ENCODE results near the gene OBP2A. TPM values are rescaled to one million over a fixed set of nuclear protein-coding genes. Genes with fewer than 3 reads are reported as not detected.

The OBP2A gene
- polyA plus RNA-seq, 4 donors: 0.09 TPM; not detected in 3

- no peaks in the 10 kb centered on the region for H3K9me3 ChIP-seq (ENCODE audit: control insufficient read depth in 2 of 2, insufficient read depth in 1 of 2, low read depth in 1 of 2, low read length in 1 of 2)
- H3K36me3 ChIP-seq (ENCODE audit: control insufficient read depth in 3 of 3, insufficient read depth in 2 of 3, low read depth in 1 of 3, low read length in 3 of 3): no peaks in the 10 kb centered on the region
- 79 to 89% (median 88%) methylated on average over 1 of the region's 1 CpG for WGBS, 3 donors
- DNase-seq: no peak
- H3K27me3 ChIP-seq (ENCODE audit: control insufficient read depth in 3 of 3, insufficient read depth in 3 of 3, low read length in 3 of 3): peaks cover 0 to 5% (median 3%) of the 10 kb centered on the region in 3 donors
- FAIRE-seq: no peak
- H3K4me1 ChIP-seq (ENCODE audit: control insufficient read depth in 3 of 3, insufficient read depth in 2 of 3, low read depth in 1 of 3, low read length in 2 of 3): no peaks in the 10 kb centered on the region
- H3K27ac ChIP-seq (ENCODE audit: low read depth in 1 of 3, low read length in 2 of 3): no peak overlapping the region
- H3K4me3 ChIP-seq (ENCODE audit: low read depth in 1 of 3, low read length in 3 of 3): no peak overlapping the region
Observed at GRCh38 chr9:135573124-135573523, 27.2 kb downstream of the OBP2A start.

- Histone ChIP-seq H3K27me3 (ENCODE audit: control insufficient read depth in 3 of 3, insufficient read depth in 3 of 3, low read length in 3 of 3) (peaks cover 0 to 3% (median 0%) of the 10 kb centered on the region in 3 donors), H3K36me3 (ENCODE audit: control insufficient read depth in 3 of 3, insufficient read depth in 2 of 3, low read depth in 1 of 3, low read length in 3 of 3) (no peaks in the 10 kb centered on the region), H3K4me3 (ENCODE audit: low read depth in 1 of 3, low read length in 3 of 3) (no peak overlapping the region), H3K27ac (ENCODE audit: low read depth in 1 of 3, low read length in 2 of 3) (no peak overlapping the region), H3K9me3 (ENCODE audit: control insufficient read depth in 2 of 2, insufficient read depth in 1 of 2, low read depth in 1 of 2, low read length in 1 of 2) (no peaks in the 10 kb centered on the region), H3K4me1 (ENCODE audit: control insufficient read depth in 3 of 3, insufficient read depth in 2 of 3, low read depth in 1 of 3, low read length in 2 of 3) (no peaks in the 10 kb centered on the region)
- WGBS, 3 donors: 65 to 77% (median 72%) methylated on average over 14 of the region's 14 CpGs
- no peak for DNase-seq
- FAIRE-seq: no peak
Observed at GRCh38 chr9:135574331-135574730, 28.4 kb downstream of the OBP2A start.

GRCh38 chr9:135574943-135575342 is 29.0 kb downstream of the OBP2A start:
- no peak for FAIRE-seq
- no peaks in the 10 kb centered on the region for H3K9me3 ChIP-seq (ENCODE audit: control insufficient read depth in 2 of 2, insufficient read depth in 1 of 2, low read depth in 1 of 2, low read length in 1 of 2)
- no peak overlapping the region for H3K27ac ChIP-seq (ENCODE audit: low read depth in 1 of 3, low read length in 2 of 3)
- H3K36me3 ChIP-seq (ENCODE audit: control insufficient read depth in 3 of 3, insufficient read depth in 2 of 3, low read depth in 1 of 3, low read length in 3 of 3): no peaks in the 10 kb centered on the region
- WGBS, 3 donors: 87 to 92% (median 90%) methylated on average over 14 to 15 of the region's 15 CpGs
- peaks cover 0 to 3% (median 0%) of the 10 kb centered on the region in 3 donors for H3K27me3 ChIP-seq (ENCODE audit: control insufficient read depth in 3 of 3, insufficient read depth in 3 of 3, low read length in 3 of 3)
- H3K4me3 ChIP-seq (ENCODE audit: low read depth in 1 of 3, low read length in 3 of 3): no peak overlapping the region
- DNase-seq: no peak
- no peaks in the 10 kb centered on the region for H3K4me1 ChIP-seq (ENCODE audit: control insufficient read depth in 3 of 3, insufficient read depth in 2 of 3, low read depth in 1 of 3, low read length in 2 of 3)

- no peak for FAIRE-seq
- no peak for DNase-seq
- WGBS, 3 donors: 66 to 79% (median 73%) methylated on average over 22 of the region's 22 CpGs
Observed at GRCh38 chr9:135575995-135576631, 30.2 kb downstream of the OBP2A start.

GRCh38 chr9:135577256-135577655 is 31.3 kb downstream of the OBP2A start:
- Histone ChIP-seq H3K27ac (ENCODE audit: low read depth in 1 of 3, low read length in 2 of 3) (no peak overlapping the region), H3K4me3 (ENCODE audit: low read depth in 1 of 3, low read length in 3 of 3) (no peak overlapping the region), H3K9me3 (ENCODE audit: control insufficient read depth in 2 of 2, insufficient read depth in 1 of 2, low read depth in 1 of 2, low read length in 1 of 2) (no peaks in the 10 kb centered on the region), H3K4me1 (ENCODE audit: control insufficient read depth in 3 of 3, insufficient read depth in 2 of 3, low read depth in 1 of 3, low read length in 2 of 3) (no peaks in the 10 kb centered on the region), H3K36me3 (ENCODE audit: control insufficient read depth in 3 of 3, insufficient read depth in 2 of 3, low read depth in 1 of 3, low read length in 3 of 3) (no peaks in the 10 kb centered on the region), H3K27me3 (ENCODE audit: control insufficient read depth in 3 of 3, insufficient read depth in 3 of 3, low read length in 3 of 3) (no peaks in the 10 kb centered on the region)
- DNase-seq (no peak), FAIRE-seq (no peak)
- 80 to 83% (median 83%) methylated on average over 10 of the region's 10 CpGs for WGBS, 3 donors

More at GRCh38 chr9:135575995-135576631, 30.2 kb downstream of the OBP2A start:
- Histone ChIP-seq H3K27ac (ENCODE audit: low read depth in 1 of 3, low read length in 2 of 3) (no peak overlapping the region), H3K4me1 (ENCODE audit: control insufficient read depth in 3 of 3, insufficient read depth in 2 of 3, low read depth in 1 of 3, low read length in 2 of 3) (no peaks in the 10 kb centered on the region), H3K4me3 (ENCODE audit: low read depth in 1 of 3, low read length in 3 of 3) (no peak overlapping the region), H3K9me3 (ENCODE audit: control insufficient read depth in 2 of 2, insufficient read depth in 1 of 2, low read depth in 1 of 2, low read length in 1 of 2) (no peaks in the 10 kb centered on the region), H3K36me3 (ENCODE audit: control insufficient read depth in 3 of 3, insufficient read depth in 2 of 3, low read depth in 1 of 3, low read length in 3 of 3) (no peaks in the 10 kb centered on the region), H3K27me3 (ENCODE audit: control insufficient read depth in 3 of 3, insufficient read depth in 3 of 3, low read length in 3 of 3) (no peaks in the 10 kb centered on the region)

- Histone ChIP-seq H3K27ac (ENCODE audit: low read depth in 1 of 3, low read length in 2 of 3) (no peak overlapping the region), H3K36me3 (ENCODE audit: control insufficient read depth in 3 of 3, insufficient read depth in 2 of 3, low read depth in 1 of 3, low read length in 3 of 3) (no peaks in the 10 kb centered on the region), H3K4me3 (ENCODE audit: low read depth in 1 of 3, low read length in 3 of 3) (no peak overlapping the region), H3K4me1 (ENCODE audit: control insufficient read depth in 3 of 3, insufficient read depth in 2 of 3, low read depth in 1 of 3, low read length in 2 of 3) (no peaks in the 10 kb centered on the region), H3K9me3 (ENCODE audit: control insufficient read depth in 2 of 2, insufficient read depth in 1 of 2, low read depth in 1 of 2, low read length in 1 of 2) (no peaks in the 10 kb centered on the region), H3K27me3 (ENCODE audit: control insufficient read depth in 3 of 3, insufficient read depth in 3 of 3, low read length in 3 of 3) (no peaks in the 10 kb centered on the region)
- FAIRE-seq (no peak), DNase-seq (no peak)
- 28 to 47% (median 38%) methylated on average over 2 of the region's 2 CpGs for WGBS, 3 donors
Observed at GRCh38 chr9:135579356-135579755, 33.4 kb downstream of the OBP2A start.

- H3K27ac ChIP-seq (ENCODE audit: low read depth in 1 of 3, low read length in 2 of 3): no peak overlapping the region
- no peaks in the 10 kb centered on the region for H3K27me3 ChIP-seq (ENCODE audit: control insufficient read depth in 3 of 3, insufficient read depth in 3 of 3, low read length in 3 of 3)
- 68 to 75% (median 74%) methylated on average over 10 of the region's 10 CpGs for WGBS, 3 donors
- no peaks in the 10 kb centered on the region for H3K9me3 ChIP-seq (ENCODE audit: control insufficient read depth in 2 of 2, insufficient read depth in 1 of 2, low read depth in 1 of 2, low read length in 1 of 2)
- H3K4me3 ChIP-seq (ENCODE audit: low read depth in 1 of 3, low read length in 3 of 3): no peak overlapping the region
- H3K4me1 ChIP-seq (ENCODE audit: control insufficient read depth in 3 of 3, insufficient read depth in 2 of 3, low read depth in 1 of 3, low read length in 2 of 3): no peaks in the 10 kb centered on the region
- FAIRE-seq: no peak
- H3K36me3 ChIP-seq (ENCODE audit: control insufficient read depth in 3 of 3, insufficient read depth in 2 of 3, low read depth in 1 of 3, low read length in 3 of 3): no peaks in the 10 kb centered on the region
- no peak for DNase-seq
Observed at GRCh38 chr9:135579889-135580660, 34.1 kb downstream of the OBP2A start.

- Histone ChIP-seq H3K9me3 (ENCODE audit: control insufficient read depth in 2 of 2, insufficient read depth in 1 of 2, low read depth in 1 of 2, low read length in 1 of 2) (no peaks in the 10 kb centered on the region), H3K36me3 (ENCODE audit: control insufficient read depth in 3 of 3, insufficient read depth in 2 of 3, low read depth in 1 of 3, low read length in 3 of 3) (no peaks in the 10 kb centered on the region), H3K27me3 (ENCODE audit: control insufficient read depth in 3 of 3, insufficient read depth in 3 of 3, low read length in 3 of 3) (no peaks in the 10 kb centered on the region), H3K4me3 (ENCODE audit: low read depth in 1 of 3, low read length in 3 of 3) (no peak overlapping the region), H3K4me1 (ENCODE audit: control insufficient read depth in 3 of 3, insufficient read depth in 2 of 3, low read depth in 1 of 3, low read length in 2 of 3) (no peaks in the 10 kb centered on the region), H3K27ac (ENCODE audit: low read depth in 1 of 3, low read length in 2 of 3) (no peak overlapping the region)
- 80 to 85% (median 85%) methylated on average over 11 of the region's 11 CpGs for WGBS, 3 donors
- FAIRE-seq: no peak
- no peak for DNase-seq
Observed at GRCh38 chr9:135580664-135581380, 34.9 kb downstream of the OBP2A start.

Measured in small intestine (tissue), 7 donors.